DOHH2 (cell line): Measurements from ENCODE around the gene KRTAP16-1.

Experiments
- H3F3A ChIP-seq: fragments of 200-600 bp; sonication (generic), shearing (Covaris generic); 2 replicates; pipeline ENCODE4 v1.6.0; 2016; ENCODE audit warnings: antibody characterized with exemption, mild to moderate bottlenecking; ENCODE audit not compliant: control insufficient read depth, insufficient read depth
- H3K27ac ChIP-seq: fragments of 200-600 bp; sonication (generic); 2 replicates; pipeline ENCODE4 v1.5.1; 2014; ENCODE audit warnings: low read depth, mild to moderate bottlenecking, low read length, moderate library complexity
- H3K27me3 ChIP-seq: fragments of 200-600 bp; sonication (generic); 2 replicates; pipeline ENCODE4 v1.6.1; 2014; ENCODE audit warnings: mild to moderate bottlenecking, low read length, mixed read lengths; ENCODE audit not compliant: control insufficient read depth
- H3K36me3 ChIP-seq: fragments of 200-600 bp; sonication (generic); 2 replicates; pipeline ENCODE4 v1.6.1; 2014; ENCODE audit warnings: mild to moderate bottlenecking, low read length, moderate library complexity, mixed read lengths; ENCODE audit not compliant: control insufficient read depth
- H3K4me1 ChIP-seq: fragments of 200-600 bp; sonication (generic); 2 replicates; pipeline ENCODE4 v1.6.1; 2014; ENCODE audit warnings: mild to moderate bottlenecking, low read length, mixed read lengths; ENCODE audit not compliant: control insufficient read depth
- H3K4me2 ChIP-seq: fragments of 200-600 bp; sonication (generic); 2 replicates; pipeline ENCODE4 v1.6.0; 2014; ENCODE audit warnings: mild to moderate bottlenecking, low read length, moderate library complexity
- H3K4me3 ChIP-seq: fragments of 200-600 bp; sonication (generic); 2 replicates; pipeline ENCODE4 v1.5.1; 2014; ENCODE audit warnings: mild to moderate bottlenecking, low read length, mixed read lengths
- H3K79me2 ChIP-seq: fragments of 200-600 bp; sonication (generic); 2 replicates; pipeline ENCODE4 v1.6.1; 2014; ENCODE audit warnings: mild to moderate bottlenecking, low read length, mixed read lengths; ENCODE audit not compliant: control insufficient read depth
- H3K9me2 ChIP-seq: fragments of 200-600 bp; sonication (generic); replicated peaks from 2 replicates; pipeline ENCODE4 v1.6.1; 2014; ENCODE audit warnings: mild to moderate bottlenecking, low read length, mixed read lengths; ENCODE audit not compliant: control insufficient read depth
- H3K9me3 ChIP-seq: fragments of 200-600 bp; sonication (generic); 2 replicates; pipeline ENCODE4 v1.6.1; 2014; ENCODE audit warnings: antibody characterized with exemption, low read length, mixed read lengths; ENCODE audit not compliant: control insufficient read depth, insufficient read depth
- H4K20me1 ChIP-seq: fragments of 200-600 bp; sonication (generic); 2 replicates; pipeline ENCODE4 v1.6.0; 2014; ENCODE audit warnings: low read depth, mild to moderate bottlenecking, antibody characterized with exemption, low read length, moderate library complexity; ENCODE audit not compliant: control insufficient read depth, insufficient read depth
- CTCF ChIP-seq: fragments of 200-600 bp; sonication (generic); IDR thresholded peaks from one replicate; pipeline ENCODE4 v1.5.1; 2014; ENCODE audit warnings: antibody characterized with exemption, mild to moderate bottlenecking, low read depth, low read length; ENCODE audit not compliant: poor library complexity, severe bottlenecking
- EZH2phosphoT487 ChIP-seq: fragments of 200-600 bp; sonication (generic); IDR thresholded peaks from 2 replicates; pipeline ENCODE4 v1.6.1; 2017; ENCODE audit warnings: borderline replicate concordance, mild to moderate bottlenecking, antibody characterized with exemption, low read length, moderate library complexity, mixed read lengths

The KRTAP16-1 gene

DNA sequence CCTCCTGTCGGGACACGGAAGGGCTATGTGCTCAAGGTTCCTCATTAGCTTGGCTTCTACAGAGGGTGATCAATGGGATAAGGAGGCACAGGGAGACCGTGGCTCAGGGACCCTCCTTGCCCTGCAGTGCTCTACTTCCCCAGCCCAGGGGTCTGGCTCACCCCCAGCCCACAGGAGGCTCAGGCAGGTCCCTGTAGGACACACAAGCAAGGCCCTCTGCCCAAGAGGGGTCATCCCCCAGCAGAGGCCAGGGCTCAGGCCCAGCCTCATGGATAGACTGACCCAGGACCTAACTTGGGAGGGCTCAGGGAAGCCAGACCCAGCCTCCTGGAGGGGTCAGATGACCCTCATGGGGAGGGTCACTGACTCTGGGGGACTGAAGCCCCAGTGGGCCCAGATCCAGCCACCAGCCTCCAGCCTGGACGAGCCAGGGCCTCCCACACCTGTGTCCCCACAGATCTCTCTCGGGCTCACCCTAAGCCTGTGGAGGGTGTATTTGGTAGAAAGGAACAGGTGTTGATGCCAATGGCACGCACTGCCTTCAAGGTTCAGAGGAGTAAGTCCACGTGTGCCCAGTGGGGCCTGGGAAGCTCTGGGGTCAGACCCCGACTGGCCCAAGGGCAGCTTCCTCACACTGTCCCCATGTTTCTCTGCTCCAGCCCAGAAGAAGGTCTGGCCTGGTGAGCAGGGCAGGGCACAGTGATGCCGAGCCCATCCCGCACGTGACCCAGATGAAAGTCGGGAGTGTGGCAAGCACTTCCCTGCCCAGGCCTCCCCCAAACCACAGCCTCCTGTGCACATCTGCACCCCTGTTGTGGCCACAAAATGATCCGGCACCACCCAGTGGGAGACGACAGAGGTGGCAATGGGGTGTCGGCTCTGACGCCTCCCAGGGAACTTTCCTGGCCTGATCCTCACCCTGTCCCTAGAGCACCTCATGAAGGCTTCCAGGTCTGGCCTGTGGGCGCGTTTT, 17.4 kb upstream of the KRTAP16-1 start:
- no peak overlapping the region for H3K4me3 ChIP-seq
- no peak overlapping the region for H3K27ac ChIP-seq
- TF ChIP-seq EZH2phosphoT487: no peak
- TF ChIP-seq CTCF: no peak

DNA sequence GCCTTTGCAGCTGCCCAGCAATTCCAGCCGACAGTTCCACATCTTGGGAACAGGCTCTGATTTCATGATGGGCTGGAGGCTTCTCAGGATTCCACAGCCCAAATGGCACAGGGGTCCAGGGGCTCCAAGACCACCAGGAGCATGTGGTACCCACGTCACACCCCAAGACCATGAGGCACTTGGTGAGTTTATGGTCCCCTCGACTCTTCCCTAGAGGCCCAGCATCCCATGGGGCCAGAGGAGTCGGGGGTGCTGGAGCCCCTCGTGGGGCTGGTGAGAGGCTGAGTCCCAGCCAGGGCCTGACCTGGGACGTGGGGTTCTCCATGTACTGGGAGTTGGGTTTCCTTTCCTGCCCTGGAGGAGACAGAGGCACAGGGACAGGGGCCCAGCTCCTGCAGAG, 16.5 kb upstream of the KRTAP16-1 start:
- Histone ChIP-seq H3K27me3 (no peaks in the 10 kb centered on the region), H3K4me2 (no peak overlapping the region), H3K4me1 (peaks cover 16% of the 10 kb centered on the region), H3K9me2 (no peaks in the 10 kb centered on the region), H3K27ac (no peak overlapping the region), H3K9me3 (peaks cover 3% of the 10 kb centered on the region; the same call in 1 of the 2 replicates), H3K4me3 (no peak overlapping the region), H4K20me1 (no peaks in the 10 kb centered on the region), H3K79me2 (no peaks in the 10 kb centered on the region), H3F3A (no peaks in the 10 kb centered on the region), H3K36me3 (no peaks in the 10 kb centered on the region; the same call in 1 of the 2 replicates)
- TF ChIP-seq CTCF (no peak), EZH2phosphoT487 (no peak)

More for the DNA sequence above, 17.4 kb upstream of the KRTAP16-1 start:
- Histone ChIP-seq H4K20me1 (no peaks in the 10 kb centered on the region), H3K4me1 (peaks cover 13% of the 10 kb centered on the region), H3K4me2 (no peak overlapping the region), H3F3A (no peaks in the 10 kb centered on the region), H3K9me2 (no peaks in the 10 kb centered on the region), H3K79me2 (no peaks in the 10 kb centered on the region), H3K27me3 (no peaks in the 10 kb centered on the region), H3K36me3 (no peaks in the 10 kb centered on the region), H3K9me3 (no peaks in the 10 kb centered on the region)

- no peaks in the 10 kb centered on the region for H3F3A ChIP-seq
- H3K9me2 ChIP-seq: no peaks in the 10 kb centered on the region
- no peaks in the 10 kb centered on the region for H3K27me3 ChIP-seq
- no peak overlapping the region for H3K27ac ChIP-seq
- H3K9me3 ChIP-seq: peaks cover 7% of the 10 kb centered on the region; the same call in 1 of the 2 replicates
- peaks cover 21% of the 10 kb centered on the region for H3K4me1 ChIP-seq
- H3K4me3 ChIP-seq: no peak overlapping the region
- H4K20me1 ChIP-seq: no peaks in the 10 kb centered on the region
- TF ChIP-seq EZH2phosphoT487 (no peak), CTCF (no peak)
- H3K4me2 ChIP-seq: no peak overlapping the region
- H3K36me3 ChIP-seq: no peaks in the 10 kb centered on the region; the same call in 1 of the 2 replicates
- no peaks in the 10 kb centered on the region for H3K79me2 ChIP-seq
Observed at GRCh38 chr17:41325126-41325525, 16.0 kb upstream of the KRTAP16-1 start.
